Skin of body (tissue), 2 donors: ENCODE measurements around the gene SCN5A. TPM values are rescaled to one million over a fixed set of nuclear protein-coding genes. Genes with fewer than 3 reads are reported as not detected.
A peak's percentile ranks its signal among the peaks of the same experiment; 100 is the strongest.

ENCODE experiments used
- DNase-seq: peaks from one replicate; lab custom pipeline; 2025; lab: John Stamatoyannopoulos, UW
- total RNA-seq: library from RNA; depleted of rRNA; stranded (reverse); fragments of >200 nt; gene quantifications from one replicate; pipeline ENCODE4 v1.2.3, GENCODE V29; 2014

The SCN5A gene
- 0.39 TPM for total RNA-seq

DNA sequence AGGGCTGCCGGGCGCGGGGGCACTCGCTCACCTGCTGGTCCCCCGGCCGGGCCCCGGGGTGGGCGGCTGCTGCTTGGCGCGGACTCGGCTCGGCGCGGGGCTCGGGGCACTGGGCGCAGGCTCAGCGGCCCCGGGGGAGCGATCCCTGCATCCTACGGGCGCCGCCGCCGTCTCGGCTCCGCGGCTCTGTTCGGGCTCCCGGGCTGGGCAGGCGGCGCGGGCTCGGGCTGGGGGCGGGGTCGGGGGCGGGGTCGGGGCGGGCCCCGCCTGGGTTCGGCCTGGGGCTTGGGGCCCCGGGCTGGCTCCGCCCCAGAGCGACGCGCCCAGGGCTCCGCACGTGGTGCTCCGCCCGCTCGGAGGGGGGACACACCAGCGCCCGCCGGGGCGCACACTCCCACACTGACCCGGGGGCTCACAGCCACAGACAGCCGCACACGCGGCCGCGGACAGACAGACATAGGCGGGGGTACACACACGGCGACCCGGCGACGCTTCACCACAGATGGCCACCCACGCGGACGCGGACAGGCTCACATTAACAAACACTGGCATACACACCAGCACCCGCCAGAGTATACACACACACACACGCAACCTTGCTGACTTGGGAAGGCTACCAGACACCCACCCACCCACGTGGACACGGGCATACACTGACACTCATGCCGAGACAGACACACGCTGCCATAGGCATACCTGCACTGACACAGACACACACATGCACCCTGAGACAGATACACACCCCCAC lies at the start of gene SCN5A:
Gene SCN5A, minus strand, starts transcription at position 188 of the 748 bp plus-strand sequence. CDS start 16,380 bp downstream, outside the sequence.
- DNase-seq, result peak; percentile 11

DNA sequence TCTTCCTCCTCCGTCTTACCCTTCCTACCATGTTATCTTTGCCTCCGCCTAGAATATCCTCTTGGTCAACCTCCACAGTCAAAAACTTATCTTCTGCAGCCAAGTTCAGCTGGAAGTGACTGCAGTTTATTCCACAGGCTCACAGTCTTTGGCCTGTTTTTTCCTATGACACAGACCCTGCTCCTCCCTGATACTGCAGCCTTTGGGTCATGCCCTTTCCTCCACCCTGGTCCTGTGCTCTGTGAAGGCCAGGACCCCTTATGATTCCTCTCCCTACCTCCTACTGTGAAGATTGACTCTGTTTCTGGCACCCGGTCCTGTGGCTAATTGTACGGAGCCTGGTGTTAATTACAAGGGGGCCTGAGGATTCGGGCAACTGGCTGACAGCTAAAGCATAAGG lies 49.3 kb upstream of the SCN5A start:
- no peak for DNase-seq

DNA sequence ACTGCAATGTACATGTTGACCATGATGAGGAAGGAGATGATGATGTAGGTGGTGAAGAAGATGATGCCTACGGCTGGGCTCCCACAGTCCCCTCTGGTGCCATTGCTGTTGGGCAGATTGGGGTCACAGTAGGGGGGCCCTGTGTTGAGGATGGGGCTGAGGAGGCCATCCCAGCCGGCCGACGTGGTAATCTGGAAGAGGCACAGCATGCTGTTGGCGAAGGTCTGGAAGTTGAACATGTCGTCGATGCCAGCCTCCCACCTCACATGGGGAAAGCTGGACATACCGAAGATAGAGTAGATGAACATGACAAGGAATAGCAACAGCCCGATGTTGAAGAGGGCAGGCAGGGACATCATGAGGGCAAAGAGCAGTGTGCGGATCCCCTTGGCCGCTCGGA lies 48.6 kb upstream of the SCN5A start:
- no peak for DNase-seq

DNA sequence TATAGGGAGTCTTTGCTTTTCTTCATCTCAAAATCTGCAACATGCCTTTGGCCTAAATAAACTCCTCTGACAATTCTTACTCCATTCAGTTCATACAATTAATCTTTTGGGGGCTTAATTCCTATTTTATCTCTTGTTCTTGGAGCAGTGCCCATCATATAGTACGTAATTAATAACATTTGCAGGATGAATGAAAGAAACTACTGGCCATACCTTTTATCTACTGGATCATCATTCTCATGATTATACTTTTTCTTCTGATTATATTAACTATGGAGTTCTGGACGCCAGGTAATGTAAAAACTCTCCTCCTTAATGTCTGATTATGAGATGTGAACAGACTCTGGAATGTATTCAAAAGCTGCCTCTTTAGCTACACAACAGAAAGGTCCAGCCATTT lies 46.5 kb upstream of the SCN5A start:
- DNase-seq, result no peak

DNA sequence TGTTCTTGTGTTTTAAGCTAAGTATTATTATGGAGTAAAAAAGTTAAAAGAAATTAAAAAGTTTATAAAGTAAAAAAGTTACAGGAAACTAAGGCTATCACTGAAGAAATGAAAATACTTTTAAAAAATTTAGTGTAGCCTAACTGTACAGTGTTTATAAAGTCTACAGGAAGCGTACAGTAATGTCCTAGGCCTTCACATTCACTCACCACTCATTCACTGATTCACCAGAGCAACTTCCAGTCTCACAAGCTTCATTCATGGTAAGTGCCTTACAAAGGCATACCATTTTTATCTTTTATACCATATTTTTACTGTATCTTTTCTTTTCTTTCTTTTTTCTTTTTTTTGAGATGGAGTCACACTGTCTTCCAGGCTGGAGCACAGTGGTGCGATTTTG lies 40.7 kb upstream of the SCN5A start:
- DNase-seq, result no peak

DNA sequence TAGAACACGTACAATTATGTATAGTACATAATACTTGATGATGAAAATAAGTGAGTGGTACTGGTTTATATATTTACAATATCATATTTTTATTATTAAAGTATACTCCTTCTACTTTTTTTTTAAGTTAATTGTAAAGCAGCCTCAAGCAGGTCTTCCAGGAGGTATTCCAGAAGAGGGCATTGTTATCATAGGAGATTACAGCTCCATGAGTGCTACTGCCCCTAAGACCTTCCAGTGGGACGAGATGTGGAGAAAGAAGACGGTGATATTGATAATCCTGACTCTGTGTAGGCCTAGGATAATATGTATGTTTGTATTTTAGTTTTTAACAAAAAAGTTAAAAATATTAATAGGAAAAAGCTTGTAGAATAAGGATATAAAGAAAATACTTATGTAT lies 40.3 kb upstream of the SCN5A start:
- no peak for DNase-seq

DNA sequence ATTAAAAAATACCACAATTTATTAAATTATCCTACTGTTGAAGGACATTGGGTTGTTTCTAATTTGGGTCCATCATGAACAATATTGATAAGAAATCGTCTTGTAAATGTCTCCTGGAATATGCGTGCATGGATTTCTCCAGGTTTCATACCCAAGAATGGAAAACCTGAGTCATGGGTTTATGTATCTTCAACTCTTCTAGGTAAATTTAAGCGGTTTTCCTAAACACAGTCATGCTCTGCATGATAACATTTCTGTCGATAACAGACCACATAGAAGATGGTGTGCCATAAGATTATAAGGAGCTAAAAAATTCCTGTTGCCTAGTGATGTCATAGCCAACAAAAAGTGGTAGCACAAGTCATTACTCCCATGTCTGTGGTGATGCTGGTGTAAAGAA lies 39.9 kb upstream of the SCN5A start:
- no peak for DNase-seq

DNA sequence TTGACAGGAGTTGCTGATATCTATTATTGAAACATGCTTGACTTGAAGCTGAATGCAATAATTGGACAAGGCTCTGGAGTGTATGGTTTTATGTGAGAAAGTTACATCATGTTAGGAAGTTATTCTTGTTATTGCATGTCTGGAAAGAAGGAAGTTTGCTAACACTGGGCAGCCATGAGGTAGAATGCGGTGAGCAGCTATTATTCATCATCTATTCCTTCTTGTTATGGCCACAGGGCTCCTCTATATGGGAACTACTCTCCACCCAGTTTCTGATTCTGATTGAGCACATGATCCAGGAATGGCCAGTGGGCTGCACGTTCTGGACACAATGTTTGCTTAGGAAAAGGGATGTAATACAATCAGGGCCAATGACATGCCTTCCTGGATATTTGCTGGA lies 37.8 kb upstream of the SCN5A start:
- no peak for DNase-seq

DNA sequence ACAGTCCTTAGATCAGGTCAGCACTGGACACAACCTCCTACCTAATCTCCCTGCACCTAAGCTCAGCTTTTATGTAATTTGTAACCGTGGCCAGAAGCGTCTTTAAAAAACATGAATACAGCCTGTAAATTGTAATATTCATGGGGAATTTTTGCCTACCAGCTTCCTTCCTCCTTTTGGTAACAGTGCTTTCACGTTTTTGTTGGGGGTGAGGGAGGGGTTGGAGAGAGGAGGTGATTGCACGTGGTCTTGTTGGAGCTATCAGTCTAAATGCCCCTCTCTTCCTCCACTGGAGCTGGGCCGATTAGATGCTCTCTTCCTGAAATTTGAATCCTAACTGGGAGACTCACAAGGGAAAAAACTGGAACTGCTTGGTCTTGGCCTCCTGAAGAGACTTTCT lies 35.1 kb upstream of the SCN5A start:
- no peak for DNase-seq

DNA sequence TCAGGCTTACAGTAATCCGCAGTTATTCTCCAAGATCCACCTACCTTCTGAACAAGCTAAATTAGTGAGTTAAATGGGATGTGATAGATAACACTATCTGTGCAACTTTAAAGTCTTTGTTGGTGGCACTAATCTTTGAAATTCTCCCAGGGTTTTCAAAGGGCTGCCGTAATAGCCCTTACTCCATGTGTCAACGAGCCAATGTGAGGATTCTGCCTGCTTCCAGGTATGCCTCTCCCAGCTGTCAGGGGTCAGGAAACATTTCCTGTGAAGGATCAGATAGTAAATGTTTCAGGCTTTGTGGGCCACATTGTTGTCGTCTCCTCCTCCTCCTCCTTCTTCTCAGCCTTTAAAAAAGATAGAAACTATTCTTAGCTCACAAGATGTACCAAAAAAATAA lies 20.2 kb upstream of the SCN5A start:
- no peak for DNase-seq

DNA sequence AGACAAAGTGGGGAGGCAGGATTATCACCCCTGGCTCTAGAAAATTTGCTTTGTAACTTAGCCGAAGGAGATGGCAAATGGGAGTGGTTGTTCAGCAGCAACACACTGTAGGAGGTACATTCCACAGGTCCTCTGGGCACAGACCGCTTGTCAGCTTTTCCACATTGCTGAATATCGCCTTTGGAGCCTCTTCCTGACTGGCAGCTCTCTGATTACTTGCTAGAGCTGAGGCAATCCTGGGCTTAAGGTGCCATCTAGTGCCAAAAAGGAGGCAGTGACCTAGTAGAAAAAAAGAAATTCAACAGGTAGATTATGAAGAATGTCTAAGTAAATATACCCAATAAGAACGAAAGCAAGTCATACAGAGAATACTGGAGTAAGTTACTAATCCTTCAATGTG lies 13.1 kb upstream of the SCN5A start:
- DNase-seq, result no peak

DNA sequence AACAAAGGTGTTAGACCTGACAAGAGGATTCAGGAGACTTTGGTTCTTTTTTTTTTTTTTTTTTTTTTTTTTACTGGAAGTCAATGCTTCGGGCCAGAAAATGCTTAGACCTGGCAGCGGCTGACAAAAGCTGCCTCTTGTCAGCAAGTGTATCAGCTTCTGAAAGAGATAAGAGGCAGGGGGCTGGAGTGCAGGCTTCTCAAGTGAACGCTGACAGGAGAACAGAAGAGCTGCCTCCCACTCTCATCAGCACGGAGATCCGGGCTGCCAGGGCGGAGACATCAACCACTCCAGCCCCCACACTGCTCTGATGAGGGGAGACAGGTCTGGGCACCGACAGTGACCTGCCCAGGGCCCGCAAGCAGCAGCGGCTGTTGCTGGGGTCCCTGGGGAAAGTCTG lies 9.4 kb upstream of the SCN5A start:
- no peak for DNase-seq

DNA sequence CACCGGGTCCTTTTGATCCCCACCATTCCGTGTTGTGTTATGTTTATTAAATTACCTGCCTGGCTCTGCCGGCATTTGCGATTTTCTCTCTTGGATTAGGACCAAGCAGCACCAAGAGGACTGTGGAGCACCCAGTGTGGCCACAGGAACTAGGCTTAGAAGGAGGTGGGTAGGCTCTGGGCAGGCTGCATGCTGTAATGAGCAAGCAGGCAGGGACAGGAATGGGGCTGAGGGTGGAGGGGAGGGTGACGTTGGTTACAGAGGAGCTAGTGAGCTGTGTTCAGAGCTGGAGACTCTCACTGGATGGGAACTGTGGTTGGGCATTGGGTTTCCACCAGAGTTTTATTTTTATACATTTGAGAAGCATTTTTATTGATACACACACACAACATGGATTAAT lies 7.9 kb upstream of the SCN5A start:
- no peak for DNase-seq

DNA sequence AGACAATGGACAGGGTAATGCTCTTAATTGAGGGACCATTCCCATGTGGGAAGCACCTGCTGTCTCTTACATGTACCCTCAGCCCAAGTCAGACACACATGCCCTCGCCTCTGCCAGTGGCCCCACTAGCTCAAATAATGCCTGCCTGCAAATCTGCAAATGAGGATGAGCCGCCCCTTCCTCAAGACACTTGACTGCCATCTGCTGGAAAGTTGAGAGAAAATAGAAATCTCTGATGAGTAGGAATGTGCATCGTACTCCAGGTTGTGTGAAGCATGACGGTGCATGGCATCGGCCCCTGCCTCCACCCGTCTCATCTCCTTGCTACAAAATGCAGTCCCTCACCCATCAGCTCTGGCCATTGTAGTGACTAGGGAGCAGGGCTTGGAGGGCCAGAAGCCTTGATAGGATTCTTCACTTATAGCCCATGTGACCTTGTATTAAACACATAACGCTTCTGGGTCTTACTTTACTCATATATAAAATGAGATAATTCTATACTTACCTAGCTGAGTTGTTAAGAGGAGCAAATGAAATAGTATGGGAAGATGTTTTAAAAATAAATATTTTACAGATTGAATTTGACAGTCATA lies 6.3 kb upstream of the SCN5A start:
- peak; percentile 12 for DNase-seq

DNA sequence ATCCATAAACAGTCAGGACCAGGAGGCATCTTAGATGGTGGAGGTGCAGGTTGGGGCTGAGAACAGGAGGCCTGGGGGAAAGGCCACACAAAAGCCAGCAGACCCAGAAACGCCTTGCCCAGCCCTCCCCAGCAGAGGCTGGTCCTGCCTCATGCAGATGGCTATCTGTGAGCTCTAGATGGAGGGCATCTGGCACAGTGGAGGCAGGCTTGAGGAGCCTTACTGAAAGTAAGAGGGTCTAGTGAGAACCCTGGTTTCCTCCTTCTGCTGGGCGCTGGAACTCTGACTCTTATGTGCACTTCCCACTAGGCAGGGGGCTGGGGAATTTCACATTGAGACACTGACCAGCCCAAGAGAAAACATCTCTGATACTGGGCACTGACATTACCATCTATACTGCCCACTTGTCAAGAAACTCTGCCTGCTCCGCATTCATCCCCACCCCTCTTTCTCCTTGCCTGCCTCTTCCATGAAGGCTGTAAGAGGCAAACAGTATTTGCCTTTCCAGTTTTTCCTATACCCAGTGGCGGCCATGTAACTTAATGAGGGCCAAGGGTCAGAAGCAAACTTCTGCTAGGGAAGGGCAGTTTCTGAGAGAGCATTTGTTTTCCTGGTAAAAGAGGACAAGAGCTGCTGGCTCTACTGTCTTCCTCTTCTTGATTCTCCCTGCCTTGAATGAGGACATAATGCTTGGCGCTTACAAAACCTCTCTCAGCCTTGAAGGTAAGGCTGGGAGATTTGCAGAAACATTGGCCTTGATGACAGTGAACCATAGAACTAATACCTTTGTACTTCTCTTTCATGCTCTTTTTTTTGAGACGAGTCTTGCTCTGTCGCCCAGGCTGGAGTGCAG lies 4.4 kb upstream of the SCN5A start:
- no peak for DNase-seq

DNA sequence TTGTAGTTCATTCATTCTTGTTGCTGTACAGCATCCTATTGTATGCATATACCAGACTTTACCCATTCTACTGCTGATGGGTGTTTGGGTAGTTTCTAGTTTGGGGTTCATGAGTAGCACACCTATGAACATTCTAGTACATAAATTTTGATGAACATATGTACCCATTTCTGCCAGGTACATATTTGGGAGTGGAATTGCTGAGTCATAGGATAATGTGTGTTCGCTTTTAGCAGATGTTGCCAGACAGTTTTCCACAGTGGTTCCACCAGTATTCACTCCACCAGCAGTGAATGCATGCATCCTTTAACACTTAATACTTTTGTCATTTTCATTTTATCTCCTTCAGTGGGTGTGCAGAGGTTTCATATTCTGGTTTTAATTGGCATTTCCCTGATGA lies 3.4 kb upstream of the SCN5A start:
- no peak for DNase-seq

DNA sequence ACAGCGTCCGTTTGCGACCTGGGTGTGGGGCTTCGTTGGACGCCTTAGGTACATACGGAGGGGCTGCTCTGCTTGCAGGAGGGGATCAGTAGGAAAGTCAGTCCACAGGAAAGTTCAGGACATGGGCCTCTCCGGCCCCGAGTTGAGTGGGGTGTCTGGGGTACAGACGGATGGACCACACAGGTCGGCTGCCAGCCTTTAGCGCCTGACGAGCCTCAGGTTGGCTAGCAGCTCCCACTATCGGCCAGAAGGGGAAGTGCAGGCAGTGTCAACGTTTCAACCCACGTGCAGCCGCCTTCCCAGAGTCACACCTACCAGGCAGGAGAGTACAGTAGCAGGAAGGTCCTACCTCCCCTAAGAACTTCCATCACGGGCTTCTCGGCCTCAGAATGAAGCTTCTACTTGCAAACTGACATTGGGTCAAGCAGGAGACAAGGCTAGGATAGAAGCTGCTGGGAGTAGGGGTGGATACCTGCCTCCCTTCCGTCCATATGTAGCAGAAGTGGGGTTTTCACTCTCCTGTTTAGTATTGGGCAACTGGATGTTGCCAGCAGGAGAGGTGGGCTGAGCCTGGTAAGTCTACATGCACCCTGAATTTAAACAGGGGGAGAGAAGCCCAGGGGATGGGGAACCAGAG lies 1.8 kb upstream of the SCN5A start:
- peak; percentile 46 for DNase-seq

DNA sequence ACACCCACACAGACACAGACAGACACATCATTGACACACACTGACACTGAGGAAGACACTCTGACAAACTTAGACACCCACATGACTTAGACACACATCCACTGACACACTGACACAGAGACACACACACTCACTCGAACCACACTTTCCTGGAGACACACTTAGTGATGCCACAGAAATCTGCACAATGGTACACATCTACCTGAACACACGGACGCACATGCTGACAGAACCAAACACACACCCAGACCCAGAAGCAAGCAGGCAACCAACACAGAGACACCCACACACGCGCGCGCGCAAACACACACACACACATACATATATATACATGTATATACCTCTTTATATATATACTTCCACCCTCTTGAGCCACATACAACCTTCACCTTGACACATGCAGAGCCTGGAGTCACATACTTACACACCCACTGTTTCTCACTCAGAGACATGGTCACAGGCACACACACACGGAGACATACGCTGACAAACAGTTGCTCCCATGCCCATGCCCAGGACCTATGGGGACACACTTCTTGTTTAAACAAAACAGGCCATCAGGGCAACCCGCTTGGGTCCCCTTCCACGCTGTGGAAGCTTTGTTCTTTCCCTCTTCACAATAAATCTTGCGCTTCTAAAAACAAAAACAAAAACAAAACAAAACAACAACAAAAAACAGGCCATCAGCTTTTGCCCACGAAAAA lies 913 bp upstream of the SCN5A start:
- peak; percentile 12 for DNase-seq

DNA sequence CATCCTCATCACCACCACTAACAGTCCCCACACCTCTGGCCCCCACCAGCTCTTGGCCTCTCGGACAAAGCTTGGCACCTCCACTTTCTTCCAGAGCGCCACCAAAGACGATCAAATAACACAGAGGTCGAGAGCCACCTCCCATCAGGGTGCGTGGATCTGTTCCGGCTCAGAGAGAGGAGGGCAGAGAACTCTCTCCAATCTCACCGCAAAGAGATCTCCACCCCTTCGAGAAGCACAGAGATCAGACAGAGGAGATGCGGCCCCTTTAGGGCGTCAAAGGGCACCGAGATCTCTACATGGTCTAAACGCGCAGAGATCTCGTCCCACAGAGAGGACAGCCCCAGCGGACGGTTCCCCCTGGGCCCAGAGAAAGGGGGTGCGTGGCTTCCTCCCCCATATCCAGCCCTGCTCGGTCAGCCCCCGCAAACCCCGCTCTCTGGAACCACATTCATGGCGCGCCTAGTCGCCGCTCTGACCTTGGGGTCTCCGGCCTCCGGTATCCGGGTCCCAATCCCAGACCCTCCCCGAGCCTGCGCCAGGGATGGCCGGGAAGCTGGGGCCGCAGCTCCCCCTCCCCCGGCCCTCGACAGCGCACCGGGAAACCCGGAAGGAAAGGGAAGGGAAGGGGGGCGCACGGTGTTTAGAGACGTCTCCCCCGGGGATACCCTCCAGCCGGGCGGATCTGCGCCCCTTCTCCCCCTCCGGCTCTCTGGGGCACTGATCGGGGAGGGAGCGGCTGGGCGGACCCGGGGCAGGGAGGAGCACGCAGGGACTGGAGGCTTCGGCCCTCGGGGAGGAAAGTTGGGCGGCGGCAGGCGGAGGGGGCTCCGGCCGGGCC lies 608 bp downstream of the SCN5A start:
- DNase-seq, result no peak

DNA sequence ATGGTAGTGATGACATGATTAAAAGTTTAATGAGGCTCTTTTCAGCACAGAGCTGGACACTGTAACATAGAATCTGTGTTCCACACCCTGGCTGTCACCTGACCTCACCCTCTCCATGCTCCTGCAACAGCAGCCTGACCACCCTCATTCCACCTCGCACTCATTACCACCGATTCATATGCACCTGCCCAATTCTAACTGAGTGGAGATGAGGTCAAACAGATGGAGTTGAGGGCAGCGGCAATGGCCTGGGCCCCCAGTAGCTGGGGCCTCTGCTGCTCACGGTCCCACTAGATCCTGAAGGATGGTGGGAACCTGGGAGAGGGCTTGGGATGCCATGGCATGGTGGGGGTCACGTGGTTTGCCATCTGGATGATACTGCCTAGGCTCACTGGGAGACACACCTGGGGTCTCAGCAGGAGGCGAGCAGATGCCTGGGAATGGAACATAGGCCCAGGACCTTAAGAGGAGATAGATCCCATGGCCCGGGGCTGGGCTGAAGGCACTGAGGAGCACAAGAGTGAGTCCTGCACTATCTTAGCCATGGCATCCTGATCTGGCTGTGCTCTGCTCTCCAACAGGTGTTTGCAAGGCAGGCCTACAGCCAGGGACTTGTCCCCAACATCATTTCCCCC lies 1.3 kb downstream of the SCN5A start:
- DNase-seq, result no peak
